Measurements from ENCODE around the gene CD2AP.
A peak's percentile ranks its signal among the peaks of the same experiment; 100 is the strongest.
"Not testable (repeated sequence)": the region's sequence is repeated elsewhere in the genome, so short reads cannot be mapped to it uniquely, and the experiment has no call there.

The CD2AP gene

GRCh38 chr6:47457370-47457769 is 20.2 kb upstream of the CD2AP start:
- no peak for DNase-seq (ENCODE audit: low read depth)

GRCh38 chr6:47464052-47464451 is 13.5 kb upstream of the CD2AP start:
- no peak for DNase-seq (ENCODE audit: low read depth)

- DNase-seq (ENCODE audit: low read depth): no peak
Measured at GRCh38 chr6:47465117-47465516, 12.5 kb upstream of the CD2AP start.

GRCh38 chr6:47471911-47472310 is 5.7 kb upstream of the CD2AP start:
- no peak for DNase-seq (ENCODE audit: low read depth)

GRCh38 chr6:47473791-47474346 is 3.7 kb upstream of the CD2AP start:
- no peak for DNase-seq (ENCODE audit: low read depth)

GRCh38 chr6:47475319-47475816 is 2.2 kb upstream of the CD2AP start:
- no peak for DNase-seq (ENCODE audit: low read depth)

GRCh38 chr6:47476781-47477496 is 650 bp upstream of the CD2AP start:
- no peak for DNase-seq (ENCODE audit: low read depth)

GRCh38 chr6:47478233-47479139 is 897 bp downstream of the CD2AP start:
- no peak for DNase-seq (ENCODE audit: low read depth)

GRCh38 chr6:47479140-47479508 is 1.5 kb downstream of the CD2AP start:
- no peak for DNase-seq (ENCODE audit: low read depth)

- no peak for DNase-seq (ENCODE audit: low read depth)
Measured at GRCh38 chr6:47479874-47480273, 2.3 kb downstream of the CD2AP start.

GRCh38 chr6:47481213-47481612 is 3.6 kb downstream of the CD2AP start:
- DNase-seq (ENCODE audit: low read depth): not testable (repeated sequence)

- no peak for DNase-seq (ENCODE audit: low read depth)
Measured at GRCh38 chr6:47481806-47482205, 4.2 kb downstream of the CD2AP start.

GRCh38 chr6:47483516-47483852 is 5.9 kb downstream of the CD2AP start:
- no peak for DNase-seq (ENCODE audit: low read depth)

GRCh38 chr6:47483853-47484546 is 6.4 kb downstream of the CD2AP start:
- DNase-seq (ENCODE audit: low read depth): no peak

- peak; percentile 61 for DNase-seq (ENCODE audit: low read depth)
Measured at GRCh38 chr6:47484616-47485015, 7.0 kb downstream of the CD2AP start.

- DNase-seq (ENCODE audit: low read depth): no peak
Measured at GRCh38 chr6:47485083-47485482, 7.5 kb downstream of the CD2AP start.

- DNase-seq (ENCODE audit: low read depth): no peak
Measured at GRCh38 chr6:47485491-47486135, 8.0 kb downstream of the CD2AP start.

GRCh38 chr6:47489995-47490394 is 12.4 kb downstream of the CD2AP start:
- no peak for DNase-seq (ENCODE audit: low read depth)

- no peak for DNase-seq (ENCODE audit: low read depth)
Measured at GRCh38 chr6:47490676-47491075, 13.1 kb downstream of the CD2AP start.

GRCh38 chr6:47492355-47492754 is 14.8 kb downstream of the CD2AP start:
- DNase-seq (ENCODE audit: low read depth): no peak

- no peak for DNase-seq (ENCODE audit: low read depth)
Measured at GRCh38 chr6:47495207-47495606, 17.6 kb downstream of the CD2AP start.
